GM19035 (cell line): ENCODE data around the gene METTL16.
"Not testable (repeated sequence)": the region's sequence is repeated elsewhere in the genome, so short reads cannot be mapped to it uniquely, and the experiment has no call there.

Experiments
- ATAC-seq: cut with Tn5 transposase; IDR thresholded peaks from one replicate; pipeline ENCODE4 v1.9.1; 2021; ENCODE audit not compliant: unreplicated experiment

Gene METTL16

GRCh38 chr17:2453325-2453724 is 58.4 kb downstream of the METTL16 start:
- no peak for ATAC-seq

- no peak for ATAC-seq
Measured at GRCh38 chr17:2452216-2452750, 59.4 kb downstream of the METTL16 start.

- no peak for ATAC-seq
Measured at GRCh38 chr17:2450016-2450650, 61.6 kb downstream of the METTL16 start.

GRCh38 chr17:2449486-2449885 is 62.2 kb downstream of the METTL16 start:
- no peak for ATAC-seq

GRCh38 chr17:2447479-2447878 is 64.2 kb downstream of the METTL16 start:
- not testable (repeated sequence) for ATAC-seq

GRCh38 chr17:2445638-2446037 is 66.0 kb downstream of the METTL16 start:
- no peak for ATAC-seq

- no peak for ATAC-seq
Measured at GRCh38 chr17:2444382-2444781, 67.3 kb downstream of the METTL16 start.

GRCh38 chr17:2442166-2442565 is 69.5 kb downstream of the METTL16 start:
- no peak for ATAC-seq

- ATAC-seq: no peak
Measured at GRCh38 chr17:2440930-2441329, 70.8 kb downstream of the METTL16 start.

GRCh38 chr17:2439997-2440396 is 71.7 kb downstream of the METTL16 start:
- not testable (repeated sequence) for ATAC-seq

GRCh38 chr17:2438823-2439222 is 72.9 kb downstream of the METTL16 start:
- no peak for ATAC-seq

- no peak for ATAC-seq
Measured at GRCh38 chr17:2436316-2436905, 75.3 kb downstream of the METTL16 start.

GRCh38 chr17:2435862-2436261 is 75.8 kb downstream of the METTL16 start:
- ATAC-seq: no peak

GRCh38 chr17:2435181-2435741 is 76.4 kb downstream of the METTL16 start:
- no peak for ATAC-seq

GRCh38 chr17:2433696-2434095 is 78.0 kb downstream of the METTL16 start:
- ATAC-seq: no peak

- no peak for ATAC-seq
Measured at GRCh38 chr17:2427910-2428309, 83.8 kb downstream of the METTL16 start.

- no peak for ATAC-seq
Measured at GRCh38 chr17:2427215-2427614, 84.5 kb downstream of the METTL16 start.

GRCh38 chr17:2423271-2423670 is 88.4 kb downstream of the METTL16 start:
- ATAC-seq: no peak

GRCh38 chr17:2421315-2422147 is 90.2 kb downstream of the METTL16 start:
- no peak for ATAC-seq

- ATAC-seq: no peak
Measured at GRCh38 chr17:2420176-2420575, 91.5 kb downstream of the METTL16 start.

- ATAC-seq: no peak
Measured at GRCh38 chr17:2419486-2419885, 92.2 kb downstream of the METTL16 start.
